ENCODE data around the gene RAB10.
A peak's percentile ranks its signal among the peaks of the same experiment; 100 is the strongest.
"Not testable (repeated sequence)": the region's sequence is repeated elsewhere in the genome, so short reads cannot be mapped to it uniquely, and the experiment has no call there.

RAB10 gene

DNA sequence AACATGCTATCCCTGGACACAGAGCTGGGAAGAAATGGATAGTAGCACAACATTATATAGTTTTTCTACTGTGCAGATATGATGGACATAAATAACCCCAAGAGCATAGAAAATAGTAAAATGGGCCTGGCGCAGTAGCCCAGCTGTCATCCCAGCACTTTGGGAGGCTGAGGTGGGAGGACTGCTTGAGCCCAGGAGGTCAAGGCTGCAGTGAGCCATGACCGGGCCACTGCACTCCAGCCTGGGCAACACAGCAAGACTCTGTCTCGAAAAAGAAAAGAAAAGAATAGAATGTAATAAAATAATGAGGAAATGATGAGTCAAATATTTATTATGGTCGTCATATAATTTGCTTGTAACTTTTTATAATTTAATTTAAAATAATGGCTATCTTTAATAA lies 131.5 kb downstream of the RAB10 start:
- DNase-seq, result no peak

DNA sequence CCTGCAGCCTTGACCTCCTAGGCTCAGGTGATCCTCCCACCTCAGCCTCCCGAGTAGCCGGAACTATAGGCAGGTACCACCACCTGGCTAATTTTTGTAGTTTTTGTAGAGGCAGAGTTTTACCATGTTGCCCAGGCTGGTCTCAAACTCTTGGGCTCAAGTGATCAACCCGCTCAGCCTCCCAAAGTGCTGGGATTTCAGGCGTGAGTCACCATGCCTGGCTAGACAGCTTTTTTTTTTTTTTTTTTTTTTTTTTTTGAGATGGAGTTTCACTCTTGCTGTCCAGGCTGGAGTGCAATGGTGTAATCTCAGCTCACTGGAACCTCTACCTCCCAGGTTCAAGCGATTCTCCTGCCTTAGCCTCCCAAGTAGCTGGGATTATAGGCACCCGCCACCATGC lies 132.7 kb downstream of the RAB10 start:
- not testable (repeated sequence) for DNase-seq

DNA sequence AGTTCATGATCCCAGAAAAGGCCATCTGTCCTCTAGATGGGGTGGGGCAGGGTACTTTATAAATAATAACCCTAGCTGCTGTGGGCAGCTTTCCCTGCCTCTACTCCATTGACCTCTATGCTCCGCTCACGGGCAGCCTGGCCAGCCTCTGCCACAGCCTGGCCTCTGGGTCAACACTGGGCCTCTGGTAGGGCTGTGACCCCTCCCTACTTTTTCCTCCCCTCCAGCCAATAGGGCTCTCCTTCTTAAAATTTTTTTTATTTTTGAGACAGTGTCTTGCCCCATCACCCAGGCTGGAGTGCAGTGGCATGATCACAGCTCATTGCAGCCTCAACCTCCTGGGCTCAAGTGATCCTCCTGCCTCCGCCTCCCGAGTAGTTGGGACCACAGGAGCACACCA lies 134.9 kb downstream of the RAB10 start:
- no peak for DNase-seq

DNA sequence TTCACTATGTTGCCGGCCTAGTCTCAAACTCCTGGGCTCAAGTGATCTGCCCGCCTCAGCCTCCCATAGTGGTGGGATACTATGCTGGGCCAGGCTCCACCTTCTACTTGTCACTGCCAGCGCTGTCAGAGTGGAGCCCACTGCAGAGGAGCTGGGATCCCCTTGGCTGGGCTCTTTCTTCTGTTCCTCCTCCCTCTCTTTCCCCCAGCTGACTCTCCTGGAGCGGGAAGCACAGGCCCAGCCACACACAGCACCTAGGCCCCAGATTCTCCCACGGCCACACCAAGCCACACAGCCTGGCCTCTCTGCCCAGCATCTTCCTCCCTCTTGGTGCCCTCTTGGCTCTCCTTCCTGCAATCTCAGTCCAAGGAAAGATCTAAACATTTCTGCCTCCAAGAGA lies 135.3 kb downstream of the RAB10 start:
- no peak for DNase-seq

DNA sequence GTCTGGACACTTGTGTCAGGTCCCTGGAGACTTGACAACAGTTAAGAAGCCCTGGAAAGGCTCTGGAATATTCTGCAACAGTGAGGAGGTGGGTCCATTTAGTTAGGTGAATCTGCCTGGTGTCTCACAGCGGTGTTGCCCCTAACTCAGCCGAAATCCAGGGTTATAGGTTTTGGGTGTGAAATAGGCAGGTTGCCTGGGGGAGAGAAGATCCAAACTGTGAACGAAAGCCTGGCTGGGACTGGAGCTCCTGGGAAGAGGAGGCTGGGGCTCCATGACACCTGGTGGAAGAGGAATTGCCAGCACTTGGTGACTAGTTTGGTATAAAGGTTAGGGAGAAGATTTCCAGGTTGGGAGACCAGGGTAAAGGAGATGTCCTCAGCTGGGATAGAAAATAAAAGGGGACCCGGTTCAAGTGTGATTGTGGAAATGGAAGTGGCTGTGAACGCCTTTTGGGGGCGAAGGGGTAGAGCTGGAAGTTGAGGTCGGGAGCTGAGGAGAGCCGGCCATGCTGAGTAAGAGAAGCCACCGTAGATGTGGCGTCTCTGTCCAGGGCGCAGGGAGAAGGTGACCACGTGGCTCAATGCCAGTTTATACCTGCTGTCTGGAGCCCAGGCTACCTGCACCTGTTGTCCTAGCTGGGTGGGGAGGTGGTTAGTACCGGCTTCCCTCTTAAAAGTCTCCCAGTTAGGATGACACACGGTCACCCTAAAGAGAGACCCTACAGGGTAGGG lies 136.0 kb downstream of the RAB10 start:
- no peak for DNase-seq

DNA sequence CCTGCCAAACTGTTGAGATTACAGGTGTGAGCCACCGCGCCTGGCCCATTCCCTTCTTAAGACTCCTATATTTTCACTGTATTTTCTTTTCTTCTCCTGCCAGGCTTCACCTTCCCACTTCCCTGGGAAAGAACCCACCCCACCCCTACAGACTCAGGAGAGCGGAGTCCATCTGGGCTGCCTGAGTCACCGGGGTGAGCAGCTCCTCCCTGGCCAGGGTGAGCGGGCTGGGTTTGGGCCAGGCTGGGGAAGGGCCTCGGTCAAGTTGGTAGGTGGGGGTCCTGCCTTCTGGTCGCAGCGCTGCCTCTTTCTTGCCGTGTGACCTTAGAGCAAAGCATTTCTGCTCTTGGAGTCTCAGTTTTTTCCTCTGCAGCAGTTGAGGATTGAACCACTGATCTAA lies 136.9 kb downstream of the RAB10 start:
- no peak for DNase-seq

DNA sequence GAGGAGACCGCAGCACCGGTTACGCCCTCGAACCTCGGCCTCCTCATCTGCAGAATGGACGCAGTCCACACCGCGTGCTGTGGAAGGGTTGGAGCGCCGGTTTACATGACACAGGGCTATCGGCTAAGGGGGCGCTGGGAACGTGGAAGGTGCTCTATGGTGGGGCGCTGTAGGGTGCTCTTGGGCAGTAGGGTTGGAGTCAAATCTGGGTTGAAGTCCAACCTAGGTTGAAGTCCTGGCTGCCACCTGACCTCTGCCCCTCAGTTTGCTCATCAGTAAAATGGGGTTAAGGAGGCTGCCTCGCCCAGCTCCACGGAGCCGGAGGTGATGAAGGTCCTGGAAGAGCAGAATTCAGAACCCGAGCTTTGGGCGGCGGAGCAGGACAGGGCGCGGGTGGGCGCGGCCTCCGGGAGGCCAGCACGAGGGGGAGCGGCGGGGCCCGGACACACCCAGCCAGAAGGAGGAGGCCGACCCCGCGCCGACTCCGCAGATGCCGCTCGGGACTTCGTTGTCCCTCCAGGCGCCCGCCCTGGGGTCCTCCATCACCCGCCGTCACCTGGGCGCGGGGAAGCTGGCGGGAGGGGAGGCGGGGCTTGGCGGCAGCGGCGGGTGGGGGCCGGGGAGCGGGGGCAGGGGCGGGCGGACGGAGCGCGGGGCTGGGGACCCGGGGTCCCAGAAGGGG lies 138.4 kb downstream of the RAB10 start:
- no peak for DNase-seq

DNA sequence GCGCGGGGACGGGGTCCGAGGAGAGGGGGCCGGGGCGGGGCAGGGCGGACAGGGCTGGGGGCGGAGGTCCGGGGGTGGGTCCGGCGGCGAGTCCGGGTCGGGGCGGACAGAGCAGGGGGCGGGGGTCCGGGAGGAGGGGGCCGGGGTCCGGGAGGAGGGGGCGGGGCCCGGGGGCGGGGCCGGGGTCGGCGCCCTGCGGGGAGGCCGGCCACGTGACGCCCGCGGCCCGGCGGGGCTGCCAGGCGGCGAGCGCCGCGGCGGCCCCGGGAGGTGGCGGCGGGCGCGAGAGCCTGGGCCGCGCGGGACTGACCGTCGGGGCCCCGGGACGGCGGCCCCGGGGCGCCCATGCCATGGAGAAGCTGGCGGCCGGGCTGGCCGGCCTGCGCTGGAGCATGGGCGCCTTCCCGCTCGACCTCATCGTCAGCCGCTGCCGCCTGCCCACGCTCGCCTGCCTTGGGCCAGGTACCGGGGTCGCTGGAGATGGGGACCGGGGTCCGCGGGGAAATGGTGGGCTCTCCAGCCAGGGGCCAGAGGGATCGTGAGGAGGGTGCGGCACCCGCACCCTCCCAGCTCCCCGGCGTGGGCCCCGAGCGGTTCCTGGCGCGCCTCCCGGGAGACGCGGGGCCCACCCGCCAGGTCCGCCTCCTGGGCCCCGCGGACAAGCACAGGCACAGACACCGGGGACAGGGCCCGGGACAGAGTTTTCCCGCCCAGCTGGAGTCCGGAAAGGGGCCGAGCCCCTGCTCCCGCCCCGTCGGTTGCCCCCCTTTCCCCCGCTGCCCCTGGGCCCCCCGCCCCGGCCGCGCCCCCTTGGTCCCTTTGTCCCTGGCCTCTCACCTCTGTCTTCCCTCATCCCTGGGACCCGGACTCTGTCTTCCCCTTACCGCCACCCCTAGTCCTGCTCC lies 139.2 kb downstream of the RAB10 start, which contains the start of gene GAREM2:
GAREM2 (plus strand) TSS at position 218 of the 905 bp plus-strand sequence; CDS start at position 351, 133 bp downstream.
- DNase-seq, result no peak

DNA sequence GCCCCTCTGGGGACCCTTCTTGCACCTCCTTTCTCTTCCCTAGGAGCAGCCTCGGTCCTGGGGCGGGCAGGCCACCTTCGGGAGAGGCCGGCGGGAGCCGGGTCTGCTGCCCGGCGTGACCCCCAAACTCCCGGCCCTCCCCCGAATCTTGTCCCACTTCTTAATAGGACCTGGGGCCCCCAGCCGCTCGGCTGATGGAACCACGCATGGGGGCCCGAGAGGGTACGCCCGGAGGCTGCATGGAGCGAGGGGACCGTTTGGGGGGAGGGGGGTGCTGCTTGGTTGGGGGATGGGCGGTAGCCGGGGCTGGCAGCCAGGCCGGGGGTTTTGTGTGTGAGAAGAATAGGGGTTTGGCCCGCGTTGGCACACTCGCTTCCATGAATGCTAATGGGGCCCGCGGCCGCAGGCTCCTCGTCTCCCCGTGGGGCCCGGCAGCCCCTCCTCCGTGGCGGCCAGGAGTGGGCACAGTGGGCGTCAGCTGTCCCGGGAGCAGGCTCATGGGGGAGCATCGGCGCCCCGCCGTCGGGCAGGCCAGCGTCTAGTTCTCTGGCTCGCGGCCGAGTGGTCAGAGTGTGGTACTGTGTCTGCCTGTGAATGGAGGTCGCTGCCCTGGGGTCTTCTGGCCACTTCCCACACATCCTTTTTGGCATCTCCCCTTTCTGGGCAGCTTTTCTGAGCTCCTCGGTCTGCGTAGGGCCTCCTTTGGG lies 140.0 kb downstream of the RAB10 start:
- no peak for DNase-seq

DNA sequence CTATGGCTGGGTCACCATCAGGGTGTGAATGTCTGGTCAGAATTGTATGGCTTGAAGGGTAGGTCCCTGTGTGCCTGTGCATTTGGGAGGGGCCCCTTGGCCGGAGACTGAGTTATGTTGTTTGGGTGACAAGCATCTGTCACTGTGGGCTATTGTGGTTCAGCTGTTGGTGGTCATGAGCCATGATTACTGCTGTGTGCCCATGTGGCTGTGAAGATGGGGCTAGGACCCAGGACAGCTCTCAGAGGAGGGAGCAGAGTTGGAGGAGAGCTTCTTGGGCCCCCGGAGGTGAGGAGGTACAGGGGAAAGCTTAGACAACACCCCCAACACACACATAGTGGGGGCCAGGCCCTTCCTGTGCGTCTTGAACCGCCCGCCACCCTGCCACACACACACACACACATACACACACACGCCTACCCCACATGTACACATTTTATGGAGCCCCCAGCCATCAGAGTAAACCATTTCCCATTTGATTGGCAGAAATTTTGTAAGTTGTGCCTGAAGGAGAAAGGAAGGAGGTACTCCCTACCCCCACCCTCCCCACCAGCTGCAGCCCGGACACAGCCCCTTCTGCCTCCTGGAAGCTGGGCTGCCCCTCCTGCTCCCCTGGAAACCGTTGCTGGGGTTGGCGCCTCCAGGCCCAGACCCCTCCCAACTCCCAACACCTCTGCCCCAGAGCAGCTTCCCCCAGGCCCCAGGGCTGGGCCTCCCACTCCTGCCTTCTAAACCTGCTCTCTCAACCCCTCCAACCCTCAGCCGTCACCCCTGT lies 141.0 kb downstream of the RAB10 start:
- no peak for DNase-seq

DNA sequence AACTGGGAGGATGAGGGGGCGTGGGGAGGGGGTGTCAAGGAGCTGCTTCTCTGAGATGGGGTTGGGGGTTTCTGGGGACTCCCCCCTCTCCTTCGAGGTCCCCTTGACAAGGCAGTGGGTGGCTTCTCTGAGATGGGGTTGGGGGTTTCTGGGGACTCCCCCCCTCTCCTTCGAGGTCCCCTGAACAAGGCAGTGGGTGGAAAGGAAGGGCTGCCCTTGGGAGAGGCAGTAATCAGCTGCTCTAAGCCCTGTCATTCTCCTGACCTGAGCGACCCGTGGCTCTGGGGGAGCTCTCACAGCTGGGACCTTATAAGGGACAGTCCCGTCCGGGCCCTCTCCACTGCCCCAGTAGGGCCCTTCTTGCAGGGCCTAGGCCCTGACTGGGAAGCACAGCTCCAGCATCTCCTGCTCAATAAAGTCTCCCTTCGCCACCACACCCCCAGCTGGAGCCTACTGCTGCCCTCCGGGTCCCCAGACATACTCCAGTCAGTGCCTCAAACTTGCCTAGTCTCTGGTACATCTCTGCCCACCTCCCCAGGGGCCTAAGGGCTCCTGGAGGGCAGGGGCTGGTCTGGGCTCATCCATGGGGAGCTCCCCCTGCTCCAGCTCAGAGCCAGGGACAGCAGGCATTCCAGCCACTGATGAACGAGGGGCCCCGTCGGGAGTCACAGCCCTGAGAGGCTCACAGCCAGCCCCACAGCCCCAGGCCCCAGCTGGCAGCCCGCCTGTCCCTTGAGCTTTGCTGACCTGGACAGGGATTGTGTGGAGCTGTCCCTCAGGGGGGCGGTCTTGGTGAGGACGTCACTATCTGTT lies 141.8 kb downstream of the RAB10 start:
- no peak for DNase-seq

DNA sequence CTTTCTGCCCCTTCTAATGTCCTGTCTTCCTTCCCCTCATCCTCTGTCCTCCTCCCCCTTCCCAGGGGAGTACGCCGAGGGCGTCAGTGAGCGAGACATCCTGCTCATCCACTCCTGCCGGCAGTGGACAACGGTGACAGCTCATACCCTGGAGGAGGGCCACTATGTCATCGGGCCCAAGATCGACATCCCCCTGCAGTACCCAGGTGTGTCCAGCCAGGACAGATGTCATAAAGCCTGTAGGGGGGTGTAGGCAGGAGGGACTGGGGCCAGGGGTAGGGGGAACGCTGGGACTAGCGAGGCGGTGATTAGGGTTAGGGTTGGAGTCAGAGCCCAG lies 142.4 kb downstream of the RAB10 start:
- no peak for DNase-seq

DNA sequence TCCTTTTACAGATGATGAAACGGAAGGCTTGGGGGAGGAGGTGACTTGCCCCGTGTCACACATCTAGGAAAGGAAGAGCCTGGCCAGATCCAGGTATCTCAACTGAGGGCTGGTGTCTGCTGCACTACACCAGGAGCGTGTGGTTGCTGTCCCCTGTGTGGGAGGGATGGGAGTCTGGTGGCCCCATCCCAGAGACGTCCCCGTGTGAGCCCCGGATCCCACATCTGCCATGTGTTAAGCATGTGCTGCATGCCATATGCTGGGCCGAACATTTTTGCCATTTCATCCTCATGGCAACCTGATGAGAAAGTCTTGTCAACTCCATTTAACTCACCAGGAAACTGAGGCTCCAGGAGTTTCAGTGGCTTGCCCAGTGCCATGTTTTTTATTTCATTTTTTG lies 143.2 kb downstream of the RAB10 start:
- no peak for DNase-seq

DNA sequence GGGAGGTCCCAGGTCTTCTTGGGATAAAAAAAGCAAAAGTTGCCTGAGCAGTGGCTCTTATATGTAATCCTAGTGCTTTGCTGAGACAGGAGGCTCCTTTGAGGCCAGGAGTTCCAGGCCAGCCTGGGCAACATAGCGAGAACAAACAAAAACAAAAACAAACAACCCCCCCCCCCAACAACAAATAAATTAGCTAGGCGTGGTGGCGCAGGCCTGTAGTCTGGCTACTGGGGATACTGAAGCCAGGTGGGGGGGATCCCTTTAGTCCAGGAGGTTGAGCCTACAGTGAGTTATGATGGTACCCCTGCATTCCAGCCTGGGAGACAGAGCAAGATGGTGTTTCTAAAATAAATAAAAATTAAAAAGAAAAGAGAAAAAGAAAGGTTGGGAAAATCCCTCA lies 144.4 kb downstream of the RAB10 start:
- no peak for DNase-seq

DNA sequence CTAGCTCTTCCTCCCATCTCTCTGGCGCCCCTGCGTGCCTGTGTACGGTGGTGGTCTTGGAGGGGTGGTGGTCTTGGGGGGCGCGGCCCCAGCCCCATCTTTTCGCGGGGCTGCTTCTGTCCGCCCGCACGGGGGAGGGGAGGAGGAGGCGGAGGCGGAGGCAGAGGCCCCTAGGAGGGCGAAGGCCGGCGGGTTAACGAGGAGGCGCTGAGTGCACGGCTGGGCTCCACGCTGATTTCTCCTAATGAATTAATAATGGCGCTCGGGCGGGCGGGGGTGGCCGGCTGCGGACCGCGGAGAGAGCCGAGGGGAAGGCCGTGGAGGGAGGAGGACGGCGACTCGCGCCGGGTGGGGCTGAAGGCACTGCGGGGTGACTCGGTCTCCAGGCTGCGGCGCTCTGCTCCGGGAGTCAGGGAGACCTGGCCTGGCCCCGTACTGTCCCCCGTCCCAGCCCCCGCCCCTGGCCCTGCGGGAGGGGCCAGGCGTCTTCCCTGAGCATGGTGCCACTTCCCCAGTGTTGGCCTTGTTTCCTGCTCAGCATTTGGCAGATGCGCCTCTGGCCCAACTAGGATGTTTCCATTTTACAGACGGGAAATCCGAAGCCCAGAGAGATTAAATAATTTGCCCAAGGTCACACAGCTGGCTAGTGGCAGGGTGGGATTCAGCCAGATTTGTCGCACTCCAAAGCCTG lies 145.0 kb downstream of the RAB10 start:
- DNase-seq, result peak; percentile 11

DNA sequence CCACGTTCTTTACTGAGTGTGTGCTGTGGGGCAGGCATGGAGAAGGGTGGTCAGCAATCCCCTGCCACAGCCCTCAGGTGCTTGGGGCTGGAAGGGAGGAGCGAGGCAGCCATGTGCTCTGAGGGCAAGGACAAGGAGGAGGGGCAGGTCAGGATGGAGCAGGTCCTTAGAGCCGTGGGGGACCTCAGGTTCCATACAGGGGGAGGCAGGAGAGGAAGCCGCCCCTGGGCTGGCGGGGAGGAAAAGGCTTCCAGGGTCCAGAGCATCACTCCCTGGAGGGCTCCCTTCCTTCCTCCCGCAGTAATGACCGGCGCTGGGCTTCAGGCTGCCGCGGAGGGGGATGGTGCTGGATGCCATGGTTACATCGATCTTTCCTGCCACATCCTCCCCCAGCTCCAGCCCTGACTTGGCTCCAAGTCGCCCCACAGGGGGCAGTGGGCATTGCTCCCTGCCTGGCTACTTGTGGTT lies 145.6 kb downstream of the RAB10 start:
- DNase-seq, result no peak

DNA sequence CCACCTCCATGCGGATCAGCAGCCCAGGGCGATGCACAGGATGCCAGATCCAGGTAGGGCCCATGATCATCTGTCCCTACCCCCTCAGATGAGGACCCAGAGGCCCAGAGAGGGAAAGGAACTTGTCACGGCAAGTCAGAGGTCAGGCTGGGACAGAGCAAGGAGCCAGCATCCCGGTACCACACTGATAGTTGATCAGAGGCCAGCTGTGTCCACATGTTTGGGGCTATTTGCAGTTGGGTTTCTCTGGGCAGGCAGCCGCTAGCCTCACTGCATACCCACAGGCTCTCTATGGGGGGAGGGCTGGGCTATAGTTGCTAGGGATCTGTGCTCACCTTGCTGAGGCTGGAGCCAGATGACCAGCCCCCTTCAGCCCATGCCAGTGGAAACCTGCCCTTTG lies 148.6 kb downstream of the RAB10 start:
- no peak for DNase-seq

DNA sequence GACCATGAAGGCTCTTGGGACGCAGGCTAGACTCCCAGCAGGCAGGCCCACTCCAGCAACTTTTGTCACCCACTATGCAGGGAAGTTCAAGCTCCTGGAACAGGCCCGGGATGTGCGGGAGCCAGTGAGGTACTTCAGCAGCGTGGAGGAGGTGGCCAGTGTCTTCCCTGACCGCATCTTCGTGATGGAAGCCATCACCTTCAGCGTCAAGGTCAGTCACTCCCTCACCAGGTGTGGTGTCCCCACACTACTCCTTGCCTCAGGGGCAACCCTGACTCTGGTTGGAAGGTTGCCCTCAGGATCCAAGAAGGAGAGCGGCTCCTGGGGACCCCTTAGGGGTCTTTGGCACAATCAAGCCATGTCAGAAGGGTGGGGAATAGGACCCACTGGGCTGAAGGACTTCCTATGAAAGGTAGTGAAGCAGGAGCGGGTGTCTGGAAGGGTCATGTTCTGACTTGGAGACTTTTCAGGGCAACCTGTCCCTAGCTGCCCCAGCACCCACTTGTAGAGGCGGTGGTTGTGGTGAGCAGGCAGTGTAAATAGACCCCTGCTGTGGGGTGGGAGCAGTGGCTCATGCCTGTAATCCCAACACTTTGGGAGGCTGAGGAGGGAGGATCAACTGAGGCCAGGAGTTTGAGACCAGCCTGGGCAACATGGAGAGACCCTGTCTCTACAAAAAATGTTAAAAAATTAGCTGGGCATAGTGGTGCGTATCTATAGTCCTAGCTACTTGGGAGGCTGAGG lies 149.2 kb downstream of the RAB10 start:
- DNase-seq, result no peak

DNA sequence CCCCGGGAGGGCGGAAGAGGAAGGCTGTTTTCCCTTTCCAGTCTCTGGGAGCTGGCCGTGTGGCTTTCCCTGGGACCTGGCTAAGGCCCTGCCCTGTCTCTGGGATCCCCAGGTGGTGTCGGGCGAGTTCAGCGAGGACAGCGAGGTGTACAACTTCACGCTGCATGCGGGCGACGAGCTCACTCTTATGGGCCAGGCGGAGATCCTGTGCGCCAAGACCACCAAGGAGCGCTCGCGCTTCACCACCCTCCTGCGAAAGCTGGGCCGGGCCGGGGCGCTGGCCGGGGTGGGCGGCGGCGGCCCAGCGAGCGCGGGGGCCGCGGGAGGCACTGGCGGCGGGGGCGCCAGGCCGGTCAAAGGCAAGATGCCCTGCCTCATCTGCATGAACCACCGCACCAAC lies 150.2 kb downstream of the RAB10 start:
- DNase-seq, result no peak
